HK-2 (cell line): ENCODE data around the gene HLA-G.

Experiments used
- DNase-seq: peaks from one replicate; pipeline ENCODE4 v3.0.0-alpha.2; 2018; ENCODE audit not compliant: unreplicated experiment

Gene HLA-G

GRCh38 chr6:29816030-29816429 is 11.6 kb upstream of the HLA-G start:
- DNase-seq, result no peak

GRCh38 chr6:29818892-29819291 is 8.7 kb upstream of the HLA-G start:
- no peak for DNase-seq

GRCh38 chr6:29824144-29824543 is 3.5 kb upstream of the HLA-G start:
- no peak for DNase-seq

GRCh38 chr6:29825848-29826247 is 1.8 kb upstream of the HLA-G start:
- DNase-seq, result no peak

- no peak for DNase-seq
These were observed 1.4 kb upstream of the HLA-G start for GRCh38 chr6:29826271-29826670.

- DNase-seq, result no peak
These were observed 809 bp downstream of the HLA-G start for GRCh38 chr6:29828471-29828797.

- no peak for DNase-seq
These were observed 2.1 kb downstream of the HLA-G start for GRCh38 chr6:29829766-29830165.

DNA sequence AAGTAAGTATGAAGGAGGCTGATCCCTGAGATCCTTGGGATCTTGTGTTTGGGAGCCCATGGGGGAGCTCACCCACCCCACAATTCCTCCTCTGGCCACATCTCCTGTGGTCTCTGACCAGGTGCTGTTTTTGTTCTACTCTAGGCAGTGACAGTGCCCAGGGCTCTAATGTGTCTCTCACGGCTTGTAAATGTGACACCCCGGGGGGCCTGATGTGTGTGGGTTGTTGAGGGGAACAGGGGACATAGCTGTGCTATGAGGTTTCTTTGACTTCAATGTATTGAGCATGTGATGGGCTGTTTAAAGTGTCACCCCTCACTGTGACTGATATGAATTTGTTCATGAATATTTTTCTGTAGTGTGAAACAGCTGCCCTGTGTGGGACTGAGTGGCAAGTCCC is 2.8 kb downstream of the HLA-G start:
- DNase-seq, result no peak

DNA sequence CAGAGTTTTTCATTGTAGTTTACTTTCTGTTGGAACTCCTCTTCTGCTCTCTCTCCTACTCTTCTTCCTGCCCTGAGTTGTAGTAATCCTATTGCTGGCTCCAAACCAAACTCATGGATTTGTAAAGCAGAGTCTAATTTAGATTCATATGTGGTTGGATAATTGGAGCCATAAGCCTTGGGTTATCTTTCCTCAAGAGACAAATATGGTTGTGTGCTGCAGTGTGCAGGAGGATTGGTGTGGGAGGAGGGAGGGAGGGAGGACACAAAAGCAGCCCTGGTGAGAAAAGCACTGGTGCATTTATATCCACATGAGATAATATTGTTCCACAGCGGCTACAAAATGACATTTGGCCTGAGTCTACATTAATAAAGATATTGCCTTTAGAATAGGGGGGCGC is 4.2 kb downstream of the HLA-G start:
- no peak for DNase-seq

GRCh38 chr6:29834564-29835436 is 7.2 kb downstream of the HLA-G start:
- peak; percentile 49 for DNase-seq

- no peak for DNase-seq
These were observed 12.3 kb downstream of the HLA-G start for GRCh38 chr6:29839917-29840316.

- no peak for DNase-seq
These were observed 13.4 kb downstream of the HLA-G start for GRCh38 chr6:29841030-29841429.

DNA sequence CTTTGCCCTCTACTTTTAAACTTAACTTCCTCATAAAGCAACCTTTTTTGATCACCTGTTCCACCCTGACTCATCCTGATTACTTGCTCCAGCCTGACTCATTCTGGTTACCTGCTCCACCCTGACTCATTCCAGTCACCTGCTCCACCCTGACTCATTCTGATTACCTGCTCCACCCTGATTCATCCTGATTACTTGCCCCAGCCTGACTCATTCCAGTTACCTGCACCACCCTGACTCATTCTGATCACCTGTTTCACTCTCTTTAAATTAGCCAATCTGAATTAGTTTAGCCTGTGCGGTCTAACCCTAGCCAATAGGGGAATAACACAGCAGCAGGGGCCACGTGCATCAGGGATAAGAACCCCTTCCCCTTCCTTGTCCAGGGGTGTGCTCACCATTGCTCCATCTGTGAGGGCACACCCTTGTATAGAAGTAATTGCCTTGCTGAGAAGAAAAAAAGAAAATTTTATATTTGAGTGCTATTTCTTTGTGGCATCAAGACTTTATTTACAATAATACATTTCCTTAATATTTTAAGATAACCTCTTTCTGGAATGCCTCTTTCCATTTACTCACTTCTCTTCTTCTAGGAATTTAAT is 17.9 kb downstream of the HLA-G start:
- DNase-seq, result peak; percentile 35

- peak; percentile 82 for DNase-seq
These were observed 20.4 kb downstream of the HLA-G start for GRCh38 chr6:29847871-29848630.

- no peak for DNase-seq
These were observed 22.5 kb downstream of the HLA-G start for GRCh38 chr6:29850011-29850553.

GRCh38 chr6:29851190-29851589 is 23.6 kb downstream of the HLA-G start:
- DNase-seq, result no peak

DNA sequence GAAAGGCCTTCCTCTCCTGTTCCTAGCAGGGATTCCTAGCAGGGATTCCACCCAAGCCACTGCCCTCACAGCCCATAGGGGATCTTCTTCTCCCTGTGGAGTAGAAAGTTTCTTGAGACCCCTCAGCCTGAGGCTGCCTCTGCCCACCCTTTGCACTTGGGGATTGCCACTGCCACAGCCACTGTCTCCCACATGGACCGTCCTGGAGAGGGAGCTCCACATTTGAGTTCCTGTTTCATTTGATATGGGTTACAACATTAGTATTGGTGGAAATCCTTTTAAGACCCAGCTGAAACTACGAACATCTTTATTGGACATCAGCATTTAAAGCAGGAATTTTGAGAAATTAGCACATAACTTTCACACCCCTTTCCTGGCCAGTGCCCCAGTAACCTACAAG is 25.6 kb downstream of the HLA-G start:
- no peak for DNase-seq

GRCh38 chr6:29858006-29858405 is 30.4 kb downstream of the HLA-G start:
- DNase-seq, result no peak

DNA sequence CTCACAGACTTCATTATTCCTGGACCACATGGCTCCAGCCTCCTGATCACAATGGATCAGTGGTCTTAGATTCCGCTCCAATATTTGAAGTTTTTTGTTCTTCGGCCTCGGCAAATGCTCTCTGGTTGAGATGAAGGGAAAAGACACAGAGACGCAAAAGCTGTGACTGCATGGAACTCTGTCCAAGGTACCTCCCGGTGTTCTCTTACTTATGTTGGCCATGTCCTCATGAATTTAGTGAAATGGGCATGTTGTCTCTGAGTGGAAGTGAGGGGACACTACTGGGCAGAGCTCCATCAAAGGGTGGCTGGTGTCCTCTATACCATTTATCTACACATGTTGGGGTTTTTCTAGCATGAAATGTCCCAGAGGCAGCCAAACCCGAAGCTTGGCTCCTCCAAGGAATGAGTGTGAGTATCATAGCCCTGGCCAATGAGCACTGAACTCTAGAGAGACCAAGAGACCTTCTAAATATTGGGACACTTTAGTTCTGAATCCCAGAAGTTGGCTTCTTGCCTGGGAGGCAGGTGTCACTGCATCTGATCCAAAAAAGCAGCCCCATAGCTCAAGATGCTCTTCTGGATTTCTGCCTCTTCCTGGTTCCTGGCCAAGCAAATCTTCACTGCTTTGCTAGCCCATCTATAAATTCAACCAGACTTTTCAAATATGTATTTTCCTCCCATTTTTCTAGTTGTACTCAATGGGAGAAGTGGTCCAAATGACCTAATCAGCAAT is 34.1 kb downstream of the HLA-G start:
- DNase-seq, result no peak

- DNase-seq, result no peak
These were observed 36.6 kb downstream of the HLA-G start for GRCh38 chr6:29864037-29864810.

DNA sequence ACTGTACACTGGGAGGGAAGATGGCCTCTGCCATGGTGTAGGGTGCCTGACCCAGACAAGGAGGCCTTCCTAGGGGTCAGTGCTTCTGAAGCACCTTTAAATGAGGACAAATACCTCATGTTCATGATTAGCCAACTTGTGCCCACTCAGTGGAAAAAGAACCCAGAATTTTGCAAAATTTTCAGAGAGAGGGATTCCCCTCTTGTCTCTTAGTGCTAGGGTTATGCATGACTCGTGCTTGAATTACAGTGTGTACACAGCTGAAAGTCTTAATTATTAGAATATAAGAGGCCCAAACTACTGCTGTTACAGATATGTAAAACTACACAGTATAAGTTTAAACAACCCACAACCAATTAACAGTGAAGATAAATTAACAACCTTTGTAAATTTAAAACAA is 38.0 kb downstream of the HLA-G start:
- no peak for DNase-seq
